Ishikawa (cell line): Measurements from ENCODE around the gene DPH1.

Experiments
- MAX ChIP-seq: IDR thresholded peaks from 2 replicates; pipeline ENCODE4 v1.6.1; 2012
- REST ChIP-seq: IDR thresholded peaks from 2 replicates; pipeline ENCODE4 v1.6.1; 2012; ENCODE audit warnings: low read depth, mild to moderate bottlenecking
- TAF1 ChIP-seq: IDR thresholded peaks from 2 replicates; pipeline ENCODE4 v1.6.1; 2012; ENCODE audit warnings: low read depth, mild to moderate bottlenecking
- TCF12 ChIP-seq: IDR thresholded peaks from 2 replicates; pipeline ENCODE4 v1.6.1; 2012; ENCODE audit warnings: low read depth

GRCh38 chr17:2015314-2015713 is 14.6 kb upstream of the DPH1 start:
- TF ChIP-seq REST (no peak), TAF1 (no peak), MAX (no peak), TCF12 (no peak)
